ENCODE results near the gene SH3RF2.

The SH3RF2 gene

DNA sequence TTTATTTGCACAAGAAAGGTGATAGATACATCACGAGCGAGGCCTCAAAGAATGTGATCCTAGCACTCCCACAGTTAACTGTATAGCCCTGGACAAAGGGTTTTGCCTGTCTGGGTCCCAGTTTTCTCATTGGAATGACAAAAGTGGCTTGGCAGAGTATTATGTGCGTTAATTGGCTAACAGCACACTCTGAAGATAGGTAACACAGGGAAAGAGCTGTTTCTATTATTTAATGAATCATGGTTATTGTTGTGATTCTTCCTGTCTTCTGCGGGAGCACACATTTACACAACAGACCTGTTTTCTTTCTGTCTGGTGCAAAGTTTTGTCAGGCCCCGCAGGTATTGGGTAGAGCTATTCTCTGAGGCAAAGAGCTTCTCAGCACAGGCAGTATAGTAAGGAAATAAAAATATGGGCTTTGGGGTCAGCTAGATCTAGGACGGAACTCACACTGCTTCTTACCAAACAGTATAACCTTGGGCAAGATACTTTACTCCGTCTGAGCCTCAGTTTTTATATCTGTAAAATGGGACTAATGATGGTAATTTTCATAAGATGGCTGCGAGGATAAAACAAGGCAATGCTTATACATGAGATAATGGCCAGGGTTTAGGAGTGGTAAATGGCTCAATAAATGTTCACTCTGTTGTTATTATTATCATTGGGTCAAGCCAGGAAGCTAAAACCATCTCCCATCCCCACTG lies 90.1 kb downstream of the SH3RF2 start:
- H4K20me1 ChIP-seq (ENCODE audit: insufficient read depth, low read length), result no peaks in the 10 kb centered on the region
- no peak overlapping the region for H2AFZ ChIP-seq (ENCODE audit: low read length)
- DNase-seq, result no peak
- H3K9ac ChIP-seq (ENCODE audit: low read length), result no peak overlapping the region
- H3K27ac ChIP-seq (ENCODE audit: low read length), result no peak overlapping the region
- H3K4me3 ChIP-seq (ENCODE audit: low read length), result no peak overlapping the region
- H3K9me2 ChIP-seq (replicated peaks; ENCODE audit: insufficient read depth, low read length), result no peaks in the 10 kb centered on the region
- no peak overlapping the region for H3K4me2 ChIP-seq (ENCODE audit: low read depth, low read length)
- no peaks in the 10 kb centered on the region for H3F3A ChIP-seq (ENCODE audit: insufficient read depth, low read length)
- no peaks in the 10 kb centered on the region for H3K79me2 ChIP-seq (ENCODE audit: low read length)
- no peaks in the 10 kb centered on the region for H3K27me3 ChIP-seq (replicated peaks; ENCODE audit: insufficient read depth, low read length)
- no peaks in the 10 kb centered on the region for H3K9me3 ChIP-seq (replicated peaks; ENCODE audit: insufficient read depth, low read length)
- TF ChIP-seq EZH2phosphoT487 (IDR thresholded peaks at IDR 0.05; ENCODE audit: low read length) (no peak), EZH2 (optimal IDR thresholded peaks at IDR 0.05; ENCODE audit: low read depth, low read length) (no peak)
- TF ChIP-seq, protein P1, sequence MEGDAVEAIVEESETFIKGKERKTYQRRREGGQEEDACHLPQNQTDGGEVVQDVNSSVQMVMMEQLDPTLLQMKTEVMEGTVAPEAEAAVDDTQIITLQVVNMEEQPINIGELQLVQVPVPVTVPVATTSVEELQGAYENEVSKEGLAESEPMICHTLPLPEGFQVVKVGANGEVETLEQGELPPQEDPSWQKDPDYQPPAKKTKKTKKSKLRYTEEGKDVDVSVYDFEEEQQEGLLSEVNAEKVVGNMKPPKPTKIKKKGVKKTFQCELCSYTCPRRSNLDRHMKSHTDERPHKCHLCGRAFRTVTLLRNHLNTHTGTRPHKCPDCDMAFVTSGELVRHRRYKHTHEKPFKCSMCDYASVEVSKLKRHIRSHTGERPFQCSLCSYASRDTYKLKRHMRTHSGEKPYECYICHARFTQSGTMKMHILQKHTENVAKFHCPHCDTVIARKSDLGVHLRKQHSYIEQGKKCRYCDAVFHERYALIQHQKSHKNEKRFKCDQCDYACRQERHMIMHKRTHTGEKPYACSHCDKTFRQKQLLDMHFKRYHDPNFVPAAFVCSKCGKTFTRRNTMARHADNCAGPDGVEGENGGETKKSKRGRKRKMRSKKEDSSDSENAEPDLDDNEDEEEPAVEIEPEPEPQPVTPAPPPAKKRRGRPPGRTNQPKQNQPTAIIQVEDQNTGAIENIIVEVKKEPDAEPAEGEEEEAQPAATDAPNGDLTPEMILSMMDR (IDR thresholded peaks at IDR 0.05; ENCODE audit: low read length), result no peak
- no peaks in the 10 kb centered on the region for H3K36me3 ChIP-seq (replicated peaks; ENCODE audit: insufficient read depth, low read length)
- H3K4me1 ChIP-seq (ENCODE audit: low read length), result no peaks in the 10 kb centered on the region

- Histone ChIP-seq H4K20me1 (ENCODE audit: insufficient read depth, low read length) (no peaks in the 10 kb centered on the region), H3K27ac (ENCODE audit: low read length) (no peak overlapping the region), H3F3A (ENCODE audit: insufficient read depth, low read length) (no peaks in the 10 kb centered on the region), H3K79me2 (ENCODE audit: low read length) (no peaks in the 10 kb centered on the region), H3K36me3 (replicated peaks; ENCODE audit: insufficient read depth, low read length) (no peaks in the 10 kb centered on the region), H2AFZ (ENCODE audit: low read length) (no peak overlapping the region), H3K4me3 (ENCODE audit: low read length) (no peak overlapping the region), H3K9me3 (replicated peaks; ENCODE audit: insufficient read depth, low read length) (no peaks in the 10 kb centered on the region), H3K27me3 (replicated peaks; ENCODE audit: insufficient read depth, low read length) (no peaks in the 10 kb centered on the region), H3K4me2 (ENCODE audit: low read depth, low read length) (no peak overlapping the region), H3K9ac (ENCODE audit: low read length) (no peak overlapping the region), H3K4me1 (ENCODE audit: low read length) (no peaks in the 10 kb centered on the region), H3K9me2 (replicated peaks; ENCODE audit: insufficient read depth, low read length) (no peaks in the 10 kb centered on the region)
- TF ChIP-seq EZH2phosphoT487 (IDR thresholded peaks at IDR 0.05; ENCODE audit: low read length) (no peak), EZH2 (optimal IDR thresholded peaks at IDR 0.05; ENCODE audit: low read depth, low read length) (no peak)
- TF ChIP-seq, protein P1 (IDR thresholded peaks at IDR 0.05; ENCODE audit: low read length), result no peak
- no peak for DNase-seq
Observed at GRCh38 chr5:146027751-146028150, 91.4 kb downstream of the SH3RF2 start.

DNA sequence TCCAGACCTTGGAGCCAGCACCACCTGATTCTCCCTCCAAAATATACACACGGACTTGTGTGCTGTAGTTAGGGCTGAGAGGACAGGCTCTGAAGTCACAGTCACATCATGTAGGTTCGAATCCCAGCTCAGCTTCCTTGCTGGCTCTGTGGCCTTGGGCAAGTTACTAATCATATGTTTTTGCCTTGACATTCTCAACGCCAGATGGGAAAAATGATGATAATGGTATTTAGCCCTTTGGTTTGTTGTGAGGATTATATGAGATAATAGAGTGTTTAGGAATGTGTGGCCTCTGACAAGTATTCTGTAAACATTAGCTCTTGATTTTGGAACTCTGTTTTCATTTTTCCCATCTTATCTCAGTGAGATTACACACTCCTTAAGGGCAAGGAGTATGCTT lies 96.5 kb downstream of the SH3RF2 start:
- H3K27ac ChIP-seq (ENCODE audit: low read length), result no peak overlapping the region
- no peak for TF ChIP-seq EZH2phosphoT487 (IDR thresholded peaks at IDR 0.05; ENCODE audit: low read length)
- TF ChIP-seq, protein P1 (IDR thresholded peaks at IDR 0.05; ENCODE audit: low read length), result no peak

More for the DNA sequence above, 96.5 kb downstream of the SH3RF2 start:
- no peaks in the 10 kb centered on the region for H4K20me1 ChIP-seq (ENCODE audit: insufficient read depth, low read length)
- no peak overlapping the region for H2AFZ ChIP-seq (ENCODE audit: low read length)
- H3K79me2 ChIP-seq (ENCODE audit: low read length), result no peaks in the 10 kb centered on the region
- no peaks in the 10 kb centered on the region for H3K4me1 ChIP-seq (ENCODE audit: low read length)
- H3K4me3 ChIP-seq (ENCODE audit: low read length), result no peak overlapping the region
- H3K9ac ChIP-seq (ENCODE audit: low read length), result no peak overlapping the region
- no peak overlapping the region for H3K4me2 ChIP-seq (ENCODE audit: low read depth, low read length)
- no peaks in the 10 kb centered on the region for H3K27me3 ChIP-seq (replicated peaks; ENCODE audit: insufficient read depth, low read length)
- no peaks in the 10 kb centered on the region for H3K9me2 ChIP-seq (replicated peaks; ENCODE audit: insufficient read depth, low read length)
- H3F3A ChIP-seq (ENCODE audit: insufficient read depth, low read length), result no peaks in the 10 kb centered on the region
- DNase-seq, result no peak
- H3K36me3 ChIP-seq (replicated peaks; ENCODE audit: insufficient read depth, low read length), result no peaks in the 10 kb centered on the region
- no peaks in the 10 kb centered on the region for H3K9me3 ChIP-seq (replicated peaks; ENCODE audit: insufficient read depth, low read length)
